CD4-positive, alpha-beta T cell (primary cell): ENCODE results near the gene PCDHA1. TPM values are rescaled to one million over a fixed set of nuclear protein-coding genes. Genes with fewer than 3 reads are reported as not detected.

Experiments
- ATAC-seq: fragments of 200-7000 bp; cut with Tn5 transposase; one replicate; pipeline ENCODE4 v1.10.0; 2022; ENCODE audit warnings: mild to moderate bottlenecking; ENCODE audit not compliant: poor library complexity
- CTCF ChIA-PET: fragments of 350-600 bp; sonication (Branson Sonifier 250); formaldehyde crosslinking; loops from one replicate; lab custom pipeline; 2021; ENCODE audit warnings: antibody characterized with exemption, inconsistent platforms; lab: Charles Lee
- POLR2A ChIA-PET: fragments of 350-600 bp; sonication (Branson Sonifier 250); formaldehyde crosslinking; loops from one replicate; lab custom pipeline; 2021; ENCODE audit warnings: antibody characterized with exemption, inconsistent platforms; lab: Charles Lee
- DNase-seq, 14 experiments: peaks; one replicate each; pipeline ENCODE4 v3.0.0-alpha.2; 2013 to 2020; ENCODE audit warnings: mixed read lengths in 2 of 14
- H3K27ac ChIP-seq, 2 donors: one replicate each; pipeline versions ENCODE4 v1.5.1 to v1.7.0; 2013; ENCODE audit warnings: low read length in 2 of 2, low read depth in 1 of 2, mild to moderate bottlenecking in 1 of 2
- H3K27me3 ChIP-seq, 2 experiments: 1 replicate in 1 of 2; 2 replicates in 1 of 2; pipeline versions ENCODE4 v1.6.1 to v1.7.0; 2013; ENCODE audit warnings: low read length in 2 of 2, control low read depth in 1 of 2, mild to moderate bottlenecking in 1 of 2, moderate library complexity in 1 of 2; ENCODE audit not compliant: insufficient read depth in 2 of 2, control insufficient read depth in 1 of 2
- H3K36me3 ChIP-seq: one replicate; pipeline ENCODE4 v1.6.1; 2013; ENCODE audit warnings: low read length, control low read depth; ENCODE audit not compliant: insufficient read depth
- H3K4me1 ChIP-seq: one replicate; pipeline ENCODE4 v1.6.1; 2013; ENCODE audit warnings: low read length, control low read depth; ENCODE audit not compliant: insufficient read depth
- H3K4me3 ChIP-seq: one replicate; pipeline ENCODE4 v1.5.1; 2013; ENCODE audit warnings: mild to moderate bottlenecking, low read length, moderate library complexity
- H3K9me3 ChIP-seq, 2 experiments: 1 replicate in 1 of 2; 2 replicates in 1 of 2; pipeline versions ENCODE4 v1.6.1 to v1.7.0; 2013; ENCODE audit warnings: low read length in 2 of 2, mild to moderate bottlenecking in 2 of 2, control low read depth in 1 of 2, moderate library complexity in 1 of 2; ENCODE audit not compliant: control insufficient read depth in 1 of 2, insufficient read depth in 1 of 2
- H3K27ac Mint-ChIP-seq: one replicate; pipeline ENCODE4 v1.8.0; 2020; ENCODE audit warnings: mixed read lengths
- H3K27me3 Mint-ChIP-seq: one replicate; pipeline ENCODE4 v1.8.0; 2021; ENCODE audit warnings: mixed read lengths
- H3K36me3 Mint-ChIP-seq: one replicate; pipeline ENCODE4 v1.8.0; 2021; ENCODE audit warnings: low read depth, mixed read lengths
- H3K4me1 Mint-ChIP-seq: one replicate; pipeline ENCODE4 v1.8.0; 2021; ENCODE audit warnings: low read depth, mixed read lengths
- H3K4me3 Mint-ChIP-seq: one replicate; pipeline ENCODE4 v1.8.0; 2020; ENCODE audit warnings: mild to moderate bottlenecking, mixed read lengths
- H3K9me3 Mint-ChIP-seq: one replicate; pipeline ENCODE4 v1.8.0; 2020; ENCODE audit warnings: mixed read lengths
- CTCF ChIP-seq: fragments of 200-600 bp; IDR thresholded peaks from one replicate; pipeline ENCODE4 v1.8.0; 2022; ENCODE audit warnings: antibody characterized with exemption, mild to moderate bottlenecking
- intact Hi-C, 2 experiments: fragments of 100-400 bp; cut with DNase I in 1 of 2; cut with micrococcal nuclease in 1 of 2; formaldehyde crosslinking; loops; one replicate each; pipeline versions ENCODE4 v1.15.1 to v1.9.0; 2023 to 2025; cut with DNase I, micrococcal nuclease
- total RNA-seq, 174 experiments: library from RNA in 2 of 174; stranded (reverse) in 2 of 174; gene quantifications; one replicate each; pipeline ENCODE4 v1.2.3 and lab custom pipeline; 2021 to 2026

PCDHA1 gene
- total RNA-seq, 2 experiments from 2014 or later, result not detected

DNA sequence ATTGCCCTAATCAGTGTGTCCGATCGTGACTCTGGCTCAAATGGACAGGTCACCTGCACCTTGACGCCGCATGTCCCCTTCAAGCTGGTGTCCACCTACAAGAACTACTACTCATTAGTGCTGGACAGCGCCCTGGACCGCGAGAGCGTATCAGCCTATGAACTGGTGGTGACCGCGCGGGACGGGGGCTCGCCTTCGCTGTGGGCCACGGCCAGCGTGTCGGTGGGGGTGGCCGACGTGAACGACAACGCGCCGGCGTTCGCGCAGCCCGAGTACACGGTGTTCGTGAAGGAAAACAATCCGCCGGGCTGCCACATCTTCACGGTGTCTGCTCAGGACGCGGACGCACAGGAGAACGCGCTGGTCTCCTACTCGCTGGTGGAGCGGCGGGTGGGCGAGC is 97.4 kb downstream of the PCDHA1 start:
- no peaks in the 10 kb centered on the region for H3K4me1 Mint-ChIP-seq
- DNase-seq, result no peak
- no peak overlapping the region for H3K27ac ChIP-seq
- H3K36me3 ChIP-seq, result no peaks in the 10 kb centered on the region
- intact Hi-C loops, result no loop called here
- peaks cover 12 to 14% of the 10 kb centered on the region in 2 experiments for H3K27me3 ChIP-seq
- ChIA-PET POLR2A (no interaction called here), CTCF (no interaction called here)
- H3K4me1 ChIP-seq, result no peaks in the 10 kb centered on the region
- H3K36me3 Mint-ChIP-seq, result peaks cover 19% of the 10 kb centered on the region
- peaks cover 59% of the 10 kb centered on the region for H3K27me3 Mint-ChIP-seq
- H3K9me3 ChIP-seq, result peaks cover 14 to 33% of the 10 kb centered on the region in 2 experiments
- no peak for TF ChIP-seq CTCF
- peaks cover 18% of the 10 kb centered on the region for H3K9me3 Mint-ChIP-seq
- no peak overlapping the region for H3K4me3 ChIP-seq
- H3K4me3 Mint-ChIP-seq, result no peak overlapping the region
- no peak overlapping the region for H3K27ac Mint-ChIP-seq
- ATAC-seq, result no peak

- ChIA-PET POLR2A (no interaction called here), CTCF (no interaction called here)
- H3K36me3 ChIP-seq, result no peaks in the 10 kb centered on the region
- Mint-ChIP-seq H3K27ac (no peak overlapping the region), H3K36me3 (peaks cover 19% of the 10 kb centered on the region), H3K4me3 (no peak overlapping the region), H3K9me3 (peaks cover 15% of the 10 kb centered on the region), H3K27me3 (peaks cover 54% of the 10 kb centered on the region), H3K4me1 (no peaks in the 10 kb centered on the region)
- H3K27ac ChIP-seq, result no peak overlapping the region
- no peak overlapping the region for H3K4me3 ChIP-seq
- peaks cover 8 to 14% of the 10 kb centered on the region in 2 experiments for H3K27me3 ChIP-seq
- no peak for TF ChIP-seq CTCF
- ATAC-seq (no peak), DNase-seq (no peak)
- H3K9me3 ChIP-seq, result peaks cover 10 to 33% of the 10 kb centered on the region in 2 experiments
- intact Hi-C loops, result no loop called here
- H3K4me1 ChIP-seq, result no peaks in the 10 kb centered on the region
Observed at GRCh38 chr5:140883927-140884697, 98.2 kb downstream of the PCDHA1 start.

DNA sequence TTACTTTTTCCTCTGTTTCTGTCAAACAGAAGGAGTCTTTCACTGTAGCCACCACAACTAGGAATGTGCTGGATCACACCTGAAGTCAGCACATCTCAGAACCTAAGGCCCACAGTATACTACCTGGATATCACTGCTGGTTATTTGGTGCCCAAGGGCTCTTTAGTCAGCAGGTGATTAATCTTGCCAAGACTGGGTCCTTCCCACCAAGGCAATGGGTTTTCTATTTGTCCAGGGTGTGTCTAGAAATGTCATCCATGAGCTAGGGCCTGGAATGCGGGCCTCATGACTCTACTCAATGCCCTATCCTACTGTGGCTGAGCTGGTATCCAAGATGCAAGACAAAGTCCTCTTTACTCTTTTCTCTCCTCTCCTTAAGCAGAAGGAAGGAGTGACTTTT is 130.4 kb downstream of the PCDHA1 start:
- intact Hi-C loops, result no loop called here
- ChIA-PET CTCF (no interaction called here), POLR2A (no interaction called here)
- H3K36me3 Mint-ChIP-seq, result no peaks in the 10 kb centered on the region
- peaks cover 0 to 17% of the 10 kb centered on the region in 2 experiments for H3K9me3 ChIP-seq
- H3K27ac ChIP-seq, result no peak overlapping the region
- no peaks in the 10 kb centered on the region for H3K4me1 ChIP-seq
- H3K36me3 ChIP-seq, result no peaks in the 10 kb centered on the region
- peaks cover 29% of the 10 kb centered on the region for H3K27me3 Mint-ChIP-seq
- DNase-seq (no peak), ATAC-seq (no peak)
- H3K4me3 ChIP-seq, result no peak overlapping the region
- peaks cover 13% of the 10 kb centered on the region for H3K9me3 Mint-ChIP-seq
- H3K4me3 Mint-ChIP-seq, result no peak overlapping the region
- no peaks in the 10 kb centered on the region for H3K4me1 Mint-ChIP-seq
- no peak for TF ChIP-seq CTCF
- H3K27me3 ChIP-seq, result no peaks in the 10 kb centered on the region
- H3K27ac Mint-ChIP-seq, result no peak overlapping the region
